GM12873 (cell line): Measurements from ENCODE around the gene PLEKHG3.
A peak's percentile ranks its signal among the peaks of the same experiment; 100 is the strongest.

Experiments used
- CTCF ChIP-seq: IDR thresholded peaks from 2 replicates; pipeline ENCODE4 v1.5.1; 2012; ENCODE audit warnings: low read depth, mild to moderate bottlenecking, moderate library complexity, low read length, control low read depth; ENCODE audit not compliant: insufficient read depth; ENCODE audit errors: missing control alignments

The PLEKHG3 gene

GRCh38 chr14:64758691-64759554 is 54.7 kb downstream of the PLEKHG3 start:
- TF ChIP-seq CTCF, result no peak

GRCh38 chr14:64759555-64759938 is 55.3 kb downstream of the PLEKHG3 start:
- no peak for TF ChIP-seq CTCF

GRCh38 chr14:64760146-64760755 is 56.0 kb downstream of the PLEKHG3 start:
- peak; percentile 95 for TF ChIP-seq CTCF

GRCh38 chr14:64760916-64761315 is 56.7 kb downstream of the PLEKHG3 start:
- TF ChIP-seq CTCF, result no peak

GRCh38 chr14:64761441-64762043 is 57.3 kb downstream of the PLEKHG3 start:
- no peak for TF ChIP-seq CTCF

GRCh38 chr14:64762044-64763034 is 58.1 kb downstream of the PLEKHG3 start:
- TF ChIP-seq CTCF, result no peak
